ENCODE measurements around the gene ATP5ME.
"Not testable (repeated sequence)": the region's sequence is repeated elsewhere in the genome, so short reads cannot be mapped to it uniquely, and the experiment has no call there.

The ATP5ME gene

GRCh38 chr4:637536-638280 is 36.4 kb downstream of the ATP5ME start:
- Histone ChIP-seq H3K4me3 (no peak overlapping the region), H3K27ac (no peak overlapping the region)
- TF ChIP-seq, protein P1, sequence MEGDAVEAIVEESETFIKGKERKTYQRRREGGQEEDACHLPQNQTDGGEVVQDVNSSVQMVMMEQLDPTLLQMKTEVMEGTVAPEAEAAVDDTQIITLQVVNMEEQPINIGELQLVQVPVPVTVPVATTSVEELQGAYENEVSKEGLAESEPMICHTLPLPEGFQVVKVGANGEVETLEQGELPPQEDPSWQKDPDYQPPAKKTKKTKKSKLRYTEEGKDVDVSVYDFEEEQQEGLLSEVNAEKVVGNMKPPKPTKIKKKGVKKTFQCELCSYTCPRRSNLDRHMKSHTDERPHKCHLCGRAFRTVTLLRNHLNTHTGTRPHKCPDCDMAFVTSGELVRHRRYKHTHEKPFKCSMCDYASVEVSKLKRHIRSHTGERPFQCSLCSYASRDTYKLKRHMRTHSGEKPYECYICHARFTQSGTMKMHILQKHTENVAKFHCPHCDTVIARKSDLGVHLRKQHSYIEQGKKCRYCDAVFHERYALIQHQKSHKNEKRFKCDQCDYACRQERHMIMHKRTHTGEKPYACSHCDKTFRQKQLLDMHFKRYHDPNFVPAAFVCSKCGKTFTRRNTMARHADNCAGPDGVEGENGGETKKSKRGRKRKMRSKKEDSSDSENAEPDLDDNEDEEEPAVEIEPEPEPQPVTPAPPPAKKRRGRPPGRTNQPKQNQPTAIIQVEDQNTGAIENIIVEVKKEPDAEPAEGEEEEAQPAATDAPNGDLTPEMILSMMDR (IDR thresholded peaks at IDR 0.05), result no peak
- DNase-seq (ENCODE audit: low spot score), result no peak

DNA sequence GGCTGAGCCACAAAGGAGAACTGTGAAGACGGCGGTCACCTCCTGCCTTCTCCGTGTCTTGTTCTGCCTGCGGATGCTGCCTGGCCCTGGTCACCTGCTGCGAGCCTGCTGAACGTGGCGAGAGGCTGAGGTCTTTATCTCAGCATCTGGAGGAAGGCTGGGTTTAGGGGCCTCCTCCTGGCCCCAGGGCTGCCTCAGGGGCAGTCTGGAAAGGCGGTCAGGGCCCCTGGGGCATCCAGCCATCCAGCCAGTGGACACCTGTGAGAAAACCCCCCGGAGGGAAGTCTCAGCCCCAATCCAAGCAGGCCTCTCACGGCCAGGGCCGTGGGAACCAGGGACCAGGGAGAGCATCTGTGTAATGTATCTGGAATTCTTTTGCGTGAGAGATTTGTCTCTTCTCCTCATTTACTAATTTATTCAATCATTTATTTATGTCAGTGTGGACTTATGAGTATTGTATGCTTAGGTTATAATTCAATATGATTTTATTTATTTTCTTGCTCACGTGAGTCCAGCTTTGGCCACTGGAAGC is 37.4 kb downstream of the ATP5ME start:
- no peak for DNase-seq (ENCODE audit: low spot score)
- TF ChIP-seq, protein P1 (IDR thresholded peaks at IDR 0.05), result no peak
- Histone ChIP-seq H3K4me3 (no peak overlapping the region), H3K27ac (no peak overlapping the region)

GRCh38 chr4:635851-636627 is 38.0 kb downstream of the ATP5ME start:
- H3K27ac ChIP-seq, result no peak overlapping the region
- no peak for DNase-seq (ENCODE audit: low spot score)

DNA sequence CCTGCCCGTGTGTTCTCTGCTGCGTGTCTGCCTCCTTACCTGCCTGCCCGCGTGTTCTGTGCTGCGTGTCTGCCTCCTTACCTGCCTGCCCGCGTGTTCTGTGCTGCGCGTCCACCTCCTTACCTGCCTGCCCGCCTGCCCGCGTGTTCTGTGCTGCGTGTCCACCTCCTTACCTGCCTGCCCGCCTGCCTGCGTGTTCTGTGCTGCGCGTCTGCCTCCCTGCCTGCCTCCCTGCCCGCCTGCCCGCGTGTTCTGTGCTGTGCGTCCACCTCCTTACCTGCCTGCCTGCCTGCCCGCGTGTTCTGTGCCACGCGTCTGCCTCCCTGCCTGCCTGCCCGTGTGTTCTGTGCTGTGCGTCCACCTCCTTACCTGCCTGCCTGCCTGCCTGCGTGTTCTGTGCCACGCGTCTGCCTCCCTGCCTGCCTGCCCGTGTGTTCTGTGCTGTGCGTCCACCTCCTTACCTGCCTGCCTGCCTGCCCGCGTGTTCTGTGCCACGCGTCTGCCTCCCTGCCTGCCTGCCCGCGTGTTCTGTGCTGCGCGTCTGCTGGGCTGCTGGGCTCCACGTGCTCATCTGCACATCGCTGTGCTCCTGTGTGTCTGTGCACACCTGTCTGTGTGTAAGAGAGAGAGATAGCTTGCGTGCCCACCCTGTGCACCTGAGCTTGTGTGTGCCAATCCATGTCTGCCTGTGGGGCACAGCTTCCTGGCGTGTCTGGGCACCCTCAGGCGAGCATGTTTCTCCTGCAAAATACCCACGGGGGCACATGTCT is 38.8 kb downstream of the ATP5ME start:
- not testable (repeated sequence) for DNase-seq (ENCODE audit: low spot score); H3K4me3 ChIP-seq; H3K27ac ChIP-seq

More at GRCh38 chr4:635851-636627, 38.0 kb downstream of the ATP5ME start:
- no peak overlapping the region for H3K4me3 ChIP-seq
- TF ChIP-seq, protein P1 (IDR thresholded peaks at IDR 0.05), result no peak

- TF ChIP-seq, protein P1 (IDR thresholded peaks at IDR 0.05), result no peak
- Histone ChIP-seq H3K27ac (no peak overlapping the region), H3K4me3 (no peak overlapping the region)
- DNase-seq (ENCODE audit: low spot score), result no peak
Measured at GRCh38 chr4:634599-634985, 39.5 kb downstream of the ATP5ME start.

GRCh38 chr4:633976-634598 is 40.0 kb downstream of the ATP5ME start:
- DNase-seq (ENCODE audit: low spot score), result no peak
- TF ChIP-seq, protein P1 (IDR thresholded peaks at IDR 0.05), result no peak
- no peak overlapping the region for H3K4me3 ChIP-seq
- no peak overlapping the region for H3K27ac ChIP-seq

GRCh38 chr4:633406-633805 is 40.7 kb downstream of the ATP5ME start:
- TF ChIP-seq, protein P1 (IDR thresholded peaks at IDR 0.05), result no peak
- H3K4me3 ChIP-seq, result no peak overlapping the region
- DNase-seq (ENCODE audit: low spot score), result no peak
- no peak overlapping the region for H3K27ac ChIP-seq

Measured in coronary artery (tissue), 2 donors.